Measurements from ENCODE around the gene NFS1.

The NFS1 gene

DNA sequence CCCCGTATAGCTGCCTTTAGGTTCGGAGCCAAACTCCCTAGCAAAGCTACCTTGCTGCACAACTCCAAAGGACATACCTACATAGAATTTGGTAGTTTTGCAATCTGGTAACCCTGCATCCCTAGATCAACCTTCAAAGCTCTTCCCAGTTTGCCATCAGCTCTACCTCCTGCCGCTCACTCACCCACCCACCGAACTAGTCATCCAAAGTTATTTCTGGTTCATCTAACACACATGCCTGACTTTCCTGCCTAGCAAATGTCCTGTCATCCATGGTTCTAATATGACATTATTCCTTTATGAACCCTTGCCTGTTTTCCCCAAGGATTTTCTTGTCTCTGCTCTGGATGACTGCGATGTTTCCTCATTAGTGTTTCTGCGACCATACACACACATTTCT lies 61.9 kb downstream of the NFS1 start:
- DNase-seq (ENCODE audit: low read depth): no peak

DNA sequence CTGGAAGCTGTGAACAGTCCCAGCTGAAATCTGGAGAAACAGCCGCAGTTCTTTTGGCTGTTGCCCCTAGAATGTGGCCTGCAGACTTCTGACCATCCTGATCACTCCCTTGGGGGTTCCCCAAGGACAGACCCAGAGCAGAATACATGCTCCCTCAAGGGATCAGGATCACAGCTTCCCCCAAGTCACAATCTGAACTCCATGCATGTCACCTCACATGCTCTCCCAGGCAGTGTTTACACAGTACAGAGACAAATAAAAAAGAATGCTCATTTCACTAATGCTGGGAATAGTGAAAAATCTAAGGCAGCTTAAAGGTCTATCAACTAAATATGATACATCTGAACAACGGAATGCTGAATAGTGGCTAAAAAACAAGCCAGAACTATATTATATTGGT lies 63.1 kb downstream of the NFS1 start:
- DNase-seq (ENCODE audit: low read depth): no peak

DNA sequence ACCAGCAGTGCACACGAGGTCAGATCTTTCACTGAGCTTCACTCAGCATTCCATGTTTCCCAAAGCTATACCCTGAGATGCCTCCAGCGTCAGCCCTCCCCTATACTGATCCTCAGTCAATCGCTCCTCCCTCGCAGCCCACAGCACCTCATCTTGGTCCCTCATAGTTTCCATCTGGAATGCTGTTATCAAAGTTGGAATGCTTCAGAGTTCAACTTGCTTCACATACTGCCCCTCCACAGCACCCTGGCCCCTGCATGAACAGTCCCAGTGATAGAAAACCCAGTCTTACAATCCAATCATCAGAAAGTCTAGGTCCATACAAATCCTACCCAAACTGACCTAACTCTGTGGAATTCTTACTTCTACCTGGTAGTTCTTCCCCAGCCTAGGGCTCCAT lies 63.5 kb downstream of the NFS1 start:
- DNase-seq (ENCODE audit: low read depth): no peak

DNA sequence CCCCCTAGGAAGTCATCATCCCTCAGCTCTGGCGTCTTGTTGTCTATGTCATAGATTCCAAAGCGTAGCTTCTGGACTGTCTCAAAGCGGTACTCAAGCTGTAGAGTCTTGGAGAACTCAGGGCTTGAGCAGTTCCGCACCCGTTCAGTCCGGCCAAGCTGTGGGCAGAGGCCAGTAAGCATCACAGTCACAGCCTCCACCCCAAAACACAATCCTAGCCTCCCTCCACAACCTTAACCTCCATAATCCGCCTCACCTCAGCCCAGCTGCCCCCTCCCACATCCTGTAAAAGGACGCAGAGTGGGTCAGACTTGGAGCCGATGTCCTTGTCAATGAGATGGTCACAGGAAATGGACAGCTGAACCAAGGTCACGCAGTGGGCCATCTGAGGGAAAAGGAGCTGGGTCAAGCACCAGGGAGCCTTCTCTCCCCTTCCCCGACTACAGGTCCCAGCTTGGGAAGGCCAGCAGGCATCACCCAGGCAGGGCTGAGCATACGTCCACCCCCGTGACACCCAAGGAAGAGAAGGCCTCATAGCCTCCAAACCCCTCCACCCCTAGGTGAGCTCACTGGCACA lies 66.5 kb downstream of the NFS1 start:
- DNase-seq (ENCODE audit: low read depth): no peak

DNA sequence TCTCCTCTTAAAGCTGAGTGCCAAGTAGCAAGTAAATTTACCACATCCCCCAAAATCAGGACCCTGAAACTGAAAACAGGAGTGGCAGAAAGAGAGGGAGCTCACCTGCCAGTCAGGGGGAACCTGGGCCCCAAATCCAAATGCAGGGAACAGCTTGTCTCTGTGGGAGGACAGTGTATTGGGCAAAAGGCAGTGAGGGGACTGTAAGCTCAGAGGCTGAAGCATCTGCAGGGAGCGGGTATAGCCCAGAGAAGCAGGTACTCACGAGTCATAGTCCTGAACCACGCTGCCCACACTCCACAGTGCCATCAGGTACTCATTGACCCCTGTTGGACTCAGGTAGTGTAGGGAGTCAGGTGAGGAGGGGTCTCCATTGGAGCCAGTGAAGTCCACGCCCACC lies 68.5 kb downstream of the NFS1 start:
- DNase-seq (ENCODE audit: low read depth): no peak

DNA sequence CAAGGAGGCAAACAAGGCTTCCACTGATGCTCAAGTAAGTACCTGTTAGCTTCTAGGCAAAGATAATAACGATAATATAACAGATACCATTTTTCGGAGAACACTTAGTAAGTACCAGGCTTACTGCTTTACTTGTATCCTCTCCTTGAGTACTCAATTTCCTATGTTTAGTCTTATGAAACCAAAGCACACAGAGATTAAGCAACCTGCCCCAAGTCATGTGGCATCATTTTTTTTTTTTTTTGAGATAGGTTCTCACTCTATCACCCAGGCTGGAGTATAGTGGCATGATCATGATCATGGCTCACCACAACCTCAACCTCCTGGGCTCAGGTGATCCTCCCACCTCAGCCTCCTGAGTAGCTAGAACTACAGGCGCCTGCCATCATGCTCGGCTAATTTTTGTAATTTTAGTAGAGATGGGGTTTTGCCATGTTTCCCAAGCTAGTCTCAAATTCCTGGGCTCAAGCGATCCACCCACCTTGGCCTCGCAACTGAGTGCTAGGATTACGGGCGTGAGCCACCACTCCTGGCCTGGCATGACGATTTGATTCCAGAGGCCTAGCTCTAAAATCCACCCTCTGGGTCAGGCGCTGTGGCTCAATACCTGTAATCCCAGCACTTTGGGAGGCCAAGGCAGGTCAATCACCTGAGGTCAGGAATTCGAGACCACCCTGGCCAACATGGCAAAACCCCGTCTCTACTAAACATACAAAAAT lies 69.6 kb downstream of the NFS1 start:
- no peak for DNase-seq (ENCODE audit: low read depth)

DNA sequence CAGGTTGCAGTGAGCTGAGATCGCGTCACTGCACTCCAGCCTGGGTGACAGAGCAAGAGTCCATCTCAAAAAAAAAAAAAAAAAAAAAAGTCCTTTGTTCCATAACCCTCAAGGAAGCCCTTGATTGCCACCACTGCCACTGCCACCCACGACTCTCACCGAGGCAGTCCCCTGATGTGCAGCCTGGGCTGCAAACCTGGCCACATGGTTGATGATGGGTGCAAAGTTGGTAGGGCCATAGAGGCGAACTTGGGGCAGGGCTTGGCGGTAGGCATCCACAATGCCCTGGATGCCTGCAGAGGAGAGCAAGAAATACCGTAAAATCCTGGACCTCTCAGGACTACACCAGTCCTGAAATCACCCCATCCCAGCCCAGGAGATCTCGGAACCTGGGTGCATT lies 72.0 kb downstream of the NFS1 start:
- no peak for DNase-seq (ENCODE audit: low read depth)

DNA sequence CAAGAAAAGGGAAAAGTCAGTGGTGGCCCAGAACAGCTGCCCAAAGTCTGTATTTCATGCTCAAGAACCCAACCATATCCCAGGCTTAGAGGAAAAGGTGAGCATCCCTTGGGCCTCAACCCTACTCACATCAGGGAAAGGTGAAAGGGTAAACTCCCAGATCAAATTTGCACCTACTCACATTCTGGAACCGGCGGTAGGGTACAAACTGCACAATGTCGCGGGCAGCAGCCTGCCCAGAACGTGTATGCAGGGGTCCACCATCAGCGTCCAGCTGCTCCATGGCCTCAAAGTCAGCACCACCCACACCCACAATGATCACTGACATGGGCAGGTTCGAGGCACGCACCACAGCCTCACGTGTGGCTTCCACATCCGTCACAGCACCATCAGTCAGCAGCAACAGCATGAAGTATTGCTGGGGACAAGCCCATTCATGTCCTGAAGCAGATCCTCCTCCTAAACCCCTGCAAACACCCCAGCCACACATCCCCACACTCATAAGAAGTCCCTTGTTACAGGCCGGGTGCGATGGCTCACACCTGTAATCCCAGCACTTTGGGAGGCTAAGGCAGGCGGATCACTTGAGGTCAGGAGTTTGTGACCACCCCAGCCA lies 72.7 kb downstream of the NFS1 start:
- no peak for DNase-seq (ENCODE audit: low read depth)

DNA sequence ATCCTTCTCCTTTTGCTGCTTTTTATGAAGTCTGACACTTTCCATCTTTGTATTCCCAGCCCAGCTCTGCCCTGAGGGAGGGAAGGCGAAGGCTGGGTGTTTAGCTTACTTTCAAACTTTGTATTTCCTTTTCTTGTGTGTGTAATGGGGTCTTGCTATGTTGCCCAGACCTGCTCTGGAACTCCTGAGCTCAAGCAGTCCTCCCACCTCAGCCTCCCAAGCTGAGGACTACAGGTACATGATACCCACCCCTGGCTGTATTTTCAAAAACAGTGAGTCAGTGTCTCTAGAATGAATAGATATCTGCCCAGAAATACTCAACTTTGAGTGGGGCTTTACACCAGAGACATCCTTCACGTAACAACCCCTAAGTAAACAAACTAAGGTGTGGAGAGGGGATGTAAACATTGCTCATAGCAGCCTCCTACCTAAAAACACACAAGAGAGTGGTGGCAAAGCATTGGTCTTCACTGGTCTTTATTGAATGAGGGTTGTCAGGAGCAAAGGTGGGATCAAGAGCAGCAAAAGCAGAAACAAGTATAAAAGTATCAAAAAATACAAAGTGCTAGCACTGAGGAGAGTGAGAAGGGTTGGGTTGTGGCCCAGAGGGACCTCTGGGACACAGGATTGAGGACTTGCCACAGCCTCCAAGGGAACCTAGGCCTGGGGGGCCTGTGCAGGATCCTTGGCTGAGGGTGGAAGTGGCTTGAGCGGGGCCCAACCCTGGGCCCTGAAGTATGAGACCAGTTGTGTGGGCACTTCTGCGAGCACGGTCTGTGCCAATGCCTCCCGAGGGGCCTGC lies 73.4 kb downstream of the NFS1 start:
- DNase-seq (ENCODE audit: low read depth): no peak

DNA sequence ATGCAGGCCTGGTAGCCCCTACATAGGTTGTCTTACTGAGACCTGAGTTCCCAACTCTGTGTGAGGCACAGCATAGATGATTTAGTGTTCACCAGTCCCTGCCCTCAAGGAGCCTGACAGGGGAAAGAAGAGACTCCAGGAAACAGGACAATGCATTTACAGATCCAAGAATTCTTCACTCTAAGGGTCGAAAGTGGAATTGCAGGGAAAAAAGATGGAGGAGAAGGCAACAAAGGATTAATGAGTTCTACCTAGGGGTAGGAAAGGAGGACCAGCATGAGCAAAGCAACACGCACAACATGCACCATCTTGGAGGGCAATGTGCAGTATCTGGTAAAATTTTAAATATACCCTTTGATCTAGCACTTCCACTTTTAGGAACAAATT lies 77.6 kb downstream of the NFS1 start:
- DNase-seq (ENCODE audit: low read depth): no peak

DNA sequence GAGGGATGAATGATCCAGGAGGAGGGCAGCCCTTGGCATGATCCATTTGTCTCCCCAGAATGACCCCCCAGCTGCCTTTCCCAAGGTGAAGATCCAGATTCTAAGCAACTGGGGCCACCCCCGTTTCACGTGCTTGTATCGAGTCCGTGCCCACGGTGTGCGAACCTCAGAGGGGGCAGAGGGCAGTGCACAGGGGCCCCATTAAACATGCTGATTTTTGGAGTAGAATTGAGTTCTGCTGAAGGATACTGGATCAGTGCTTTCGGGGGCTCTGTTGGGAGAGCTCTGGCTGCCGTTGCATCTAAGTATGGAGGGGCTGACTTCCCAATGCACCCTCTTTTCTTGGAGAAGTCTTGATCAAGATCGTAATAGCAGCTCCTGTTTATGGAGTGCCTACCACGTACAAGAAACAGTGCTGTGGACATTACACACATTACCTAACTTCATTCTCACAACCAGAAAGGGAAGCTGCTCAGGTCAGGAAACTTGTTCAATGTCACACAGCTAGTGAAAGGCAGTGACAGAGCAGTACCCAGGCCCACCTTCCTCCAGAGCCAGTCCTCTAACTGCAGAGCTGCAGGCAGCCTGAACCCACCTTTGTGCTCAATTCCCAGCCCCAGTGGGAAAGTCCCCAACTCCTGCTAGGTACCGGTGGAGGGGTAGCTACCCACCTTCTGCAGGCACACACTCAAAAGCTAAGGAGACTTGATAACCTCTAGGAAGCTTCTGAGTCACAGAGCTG lies 78.2 kb downstream of the NFS1 start:
- no peak for DNase-seq (ENCODE audit: low read depth)

DNA sequence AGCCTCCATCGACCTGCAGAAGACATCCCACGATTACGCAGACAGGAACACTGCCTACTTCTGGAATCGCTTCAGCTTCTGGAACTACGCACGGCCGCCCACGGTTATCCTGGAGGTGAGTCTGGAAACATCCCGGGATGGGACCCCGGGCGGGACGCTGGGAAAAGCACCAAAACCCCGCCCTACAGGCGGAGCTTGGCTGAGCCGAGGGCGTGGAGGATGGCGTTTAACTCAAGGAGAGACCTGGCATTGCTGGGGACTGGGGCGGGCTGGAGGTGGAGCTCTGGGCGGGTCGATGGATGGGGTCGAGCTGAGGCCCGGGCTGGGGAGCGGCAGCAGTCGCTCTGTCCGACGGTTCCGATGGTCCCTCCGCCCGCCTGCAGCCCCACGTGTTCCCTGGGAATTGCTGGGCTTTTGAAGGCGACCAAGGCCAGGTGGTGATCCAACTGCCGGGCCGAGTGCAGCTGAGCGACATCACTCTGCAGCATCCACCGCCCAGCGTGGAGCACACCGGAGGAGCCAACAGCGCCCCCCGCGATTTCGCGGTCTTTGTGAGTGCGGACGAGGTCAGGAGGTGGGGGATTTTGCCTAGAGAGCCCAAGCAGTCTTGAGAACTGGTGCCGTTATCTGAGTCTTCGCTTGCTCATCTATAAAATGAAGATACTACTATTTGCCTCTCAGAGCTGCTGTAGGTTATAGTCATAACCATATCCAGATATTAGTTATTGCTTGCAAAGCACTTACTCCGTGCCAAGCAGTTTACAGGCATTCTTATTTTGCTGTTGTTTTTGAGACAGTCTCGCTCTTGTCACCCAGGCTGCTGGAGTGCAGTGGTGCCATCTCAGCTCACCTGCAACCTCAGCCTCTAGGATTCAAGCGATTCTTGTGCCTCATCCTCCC lies 79.7 kb downstream of the NFS1 start:
- DNase-seq (ENCODE audit: low read depth): peak; percentile 62

DNA sequence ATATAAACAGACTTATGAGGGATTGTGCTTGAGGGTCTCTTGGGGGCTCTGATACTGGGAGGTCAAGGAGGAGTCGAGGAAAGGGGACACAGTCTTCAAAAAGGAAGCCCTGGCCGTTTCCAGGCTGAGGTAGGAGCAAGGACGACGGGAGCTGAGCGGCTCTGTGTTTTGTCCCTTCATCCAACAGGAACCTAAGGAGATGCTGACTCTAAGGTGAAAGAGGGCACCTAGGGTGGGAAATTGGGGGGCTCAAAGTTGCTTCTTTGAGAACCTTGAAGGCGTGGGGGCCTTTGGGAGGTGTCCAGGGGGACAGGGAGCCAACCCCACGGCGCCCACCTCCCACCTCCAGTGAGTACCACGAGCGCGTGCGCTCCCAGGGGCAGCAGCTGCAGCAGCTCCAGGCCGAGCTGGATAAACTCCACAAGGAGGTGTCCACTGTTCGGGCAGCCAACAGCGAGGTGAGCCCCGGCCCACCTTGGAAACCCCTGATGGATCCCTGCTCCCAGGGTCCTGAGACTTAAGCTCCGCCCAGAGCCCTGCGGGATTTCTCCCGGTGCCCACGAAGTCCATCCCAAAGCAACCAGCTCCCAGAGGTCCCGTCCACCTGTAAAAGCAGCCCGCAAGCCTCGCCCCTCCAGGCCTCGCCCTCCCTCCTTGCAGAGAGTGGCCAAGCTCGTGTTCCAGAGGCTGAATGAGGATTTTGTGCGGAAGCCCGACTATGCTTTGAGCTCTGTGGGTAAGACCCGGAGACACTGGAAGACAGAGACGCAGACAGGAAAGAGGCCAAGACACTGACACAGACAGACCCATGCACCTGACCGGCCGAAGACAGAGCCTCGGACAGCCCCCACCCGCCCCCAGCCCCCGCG lies 80.7 kb downstream of the NFS1 start:
- no peak for DNase-seq (ENCODE audit: low read depth)

Measured in stimulated activated CD4-positive, alpha-beta T cell treated with anti-CD3 and anti-CD28 coated beads, Interleukin-2, amount 100 ng/mL, for 4 hours (primary cell).